ENCODE data around the gene RPS25. TPM values are rescaled to one million over a fixed set of nuclear protein-coding genes. Genes with fewer than 3 reads are reported as not detected.
A peak's percentile ranks its signal among the peaks of the same experiment; 100 is the strongest.

Gene RPS25
- total and polyA plus RNA-seq, 9 of the 15 experiments (the other 6 are each of a cell fraction or from before 2014, with no cell fraction given) = 1,553 to 5,486 (median 2,471) TPM

DNA sequence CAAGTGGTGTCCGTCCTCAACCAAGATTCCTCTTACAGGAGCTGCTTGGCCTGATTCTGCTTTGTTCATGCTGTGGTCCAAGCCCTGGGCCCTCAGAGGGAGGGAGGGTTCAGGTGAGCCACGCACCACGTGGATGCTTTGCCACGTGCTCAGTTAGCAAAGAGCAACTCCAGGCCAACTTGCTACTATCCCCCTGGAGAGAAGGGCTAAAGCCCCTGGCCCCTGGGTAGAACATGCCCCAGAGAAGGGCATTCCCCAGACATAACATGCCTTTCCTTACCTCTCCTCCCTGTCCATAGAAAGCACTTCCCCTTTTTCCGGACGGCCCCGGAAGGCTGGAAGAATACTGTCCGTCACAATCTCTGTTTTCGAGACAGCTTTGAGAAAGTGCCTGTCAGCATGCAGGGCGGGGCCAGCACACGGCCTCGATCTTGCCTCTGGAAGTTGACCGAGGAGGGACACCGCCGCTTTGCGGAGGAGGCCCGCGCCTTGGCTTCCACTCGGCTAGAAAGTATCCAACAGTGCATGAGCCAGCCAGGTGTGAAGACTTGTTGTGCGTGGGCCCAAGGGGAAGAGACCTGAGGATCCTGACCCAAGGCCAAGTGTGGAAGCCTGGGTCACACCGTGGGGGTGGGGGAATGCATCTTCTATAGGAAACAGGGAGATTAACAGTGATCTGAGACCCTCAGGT, 37.8 kb downstream of the RPS25 start (continued):
- peak; percentile 21; the same call in 1 of the 2 replicates for TF ChIP-seq CUX1 (CRISPR knock-in tag; IDR thresholded peaks at IDR 0.05)
- TF ChIP-seq MBD2 (IDR thresholded peaks at IDR 0.05; ENCODE audit: borderline replicate concordance, low read depth) = 0 out of 2 replicates have a peak, but pooled peaks have one; percentile 29
- TF ChIP-seq, protein P1, sequence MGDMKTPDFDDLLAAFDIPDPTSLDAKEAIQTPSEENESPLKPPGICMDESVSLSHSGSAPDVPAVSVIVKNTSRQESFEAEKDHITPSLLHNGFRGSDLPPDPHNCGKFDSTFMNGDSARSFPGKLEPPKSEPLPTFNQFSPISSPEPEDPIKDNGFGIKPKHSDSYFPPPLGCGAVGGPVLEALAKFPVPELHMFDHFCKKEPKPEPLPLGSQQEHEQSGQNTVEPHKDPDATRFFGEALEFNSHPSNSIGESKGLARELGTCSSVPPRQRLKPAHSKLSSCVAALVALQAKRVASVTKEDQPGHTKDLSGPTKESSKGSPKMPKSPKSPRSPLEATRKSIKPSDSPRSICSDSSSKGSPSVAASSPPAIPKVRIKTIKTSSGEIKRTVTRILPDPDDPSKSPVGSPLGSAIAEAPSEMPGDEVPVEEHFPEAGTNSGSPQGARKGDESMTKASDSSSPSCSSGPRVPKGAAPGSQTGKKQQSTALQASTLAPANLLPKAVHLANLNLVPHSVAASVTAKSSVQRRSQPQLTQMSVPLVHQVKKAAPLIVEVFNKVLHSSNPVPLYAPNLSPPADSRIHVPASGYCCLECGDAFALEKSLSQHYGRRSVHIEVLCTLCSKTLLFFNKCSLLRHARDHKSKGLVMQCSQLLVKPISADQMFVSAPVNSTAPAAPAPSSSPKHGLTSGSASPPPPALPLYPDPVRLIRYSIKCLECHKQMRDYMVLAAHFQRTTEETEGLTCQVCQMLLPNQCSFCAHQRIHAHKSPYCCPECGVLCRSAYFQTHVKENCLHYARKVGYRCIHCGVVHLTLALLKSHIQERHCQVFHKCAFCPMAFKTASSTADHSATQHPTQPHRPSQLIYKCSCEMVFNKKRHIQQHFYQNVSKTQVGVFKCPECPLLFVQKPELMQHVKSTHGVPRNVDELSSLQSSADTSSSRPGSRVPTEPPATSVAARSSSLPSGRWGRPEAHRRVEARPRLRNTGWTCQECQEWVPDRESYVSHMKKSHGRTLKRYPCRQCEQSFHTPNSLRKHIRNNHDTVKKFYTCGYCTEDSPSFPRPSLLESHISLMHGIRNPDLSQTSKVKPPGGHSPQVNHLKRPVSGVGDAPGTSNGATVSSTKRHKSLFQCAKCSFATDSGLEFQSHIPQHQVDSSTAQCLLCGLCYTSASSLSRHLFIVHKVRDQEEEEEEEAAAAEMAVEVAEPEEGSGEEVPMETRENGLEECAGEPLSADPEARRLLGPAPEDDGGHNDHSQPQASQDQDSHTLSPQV (IDR thresholded peaks at IDR 0.05) = peak; percentile 97
- peak; percentile 26 for TF ChIP-seq SAP30 (IDR thresholded peaks at IDR 0.05; ENCODE audit: borderline replicate concordance, insufficient read depth, low read depth, low read length, poor library complexity, severe bottlenecking)
- TF ChIP-seq CBX1 (IDR thresholded peaks at IDR 0.05; ENCODE audit: low read depth) = peak; percentile 61; the same call in 1 of the 2 replicates
- TF ChIP-seq PHF20 (IDR thresholded peaks at IDR 0.05; ENCODE audit: partially characterized antibody) = peak; percentile 77
- TF ChIP-seq USF1 (CRISPR knock-in tag; IDR thresholded peaks at IDR 0.05) = peak; percentile 94
- no peak; the same call in 1 of the 2 replicates for TF ChIP-seq RB1 (IDR thresholded peaks at IDR 0.05; ENCODE audit: low read depth)
- TF ChIP-seq ZNF212 (CRISPR knock-in tag; IDR thresholded peaks at IDR 0.05) = no peak
- peak; percentile 48; the same call in 1 of the 2 replicates for TF ChIP-seq ATF7 (IDR thresholded peaks at IDR 0.05)
- no peak for TF ChIP-seq PHTF2 (CRISPR knock-in tag; IDR thresholded peaks at IDR 0.05)
- no peak for TF ChIP-seq U2AF1 (optimal IDR thresholded peaks at IDR 0.05; ENCODE audit: low read depth, low read length)
- TF ChIP-seq CREB3L1 (IDR thresholded peaks at IDR 0.05; ENCODE audit: borderline replicate concordance, low read depth) = peak; percentile 87
- TF ChIP-seq ZNF431 (CRISPR knock-in tag; IDR thresholded peaks at IDR 0.05) = no peak
- peak; percentile 82 for TF ChIP-seq ZNF316 (IDR thresholded peaks at IDR 0.05)
- peak; percentile 61 for TF ChIP-seq HMGN3 (IDR thresholded peaks at IDR 0.05; ENCODE audit: borderline replicate concordance, extremely low read depth, insufficient read length, low read depth, low read length)

Measured in K562 (cell line).